Testis (tissue), 2 donors: ENCODE data around the gene USF2.

Experiments used
- CTCF ChIP-seq, 3 experiments: fragments of 450-650 bp in 2 of 3; fragments of 200-600 bp in 1 of 3; sonication (generic) in 1 of 3; IDR thresholded peaks; one replicate each; pipeline ENCODE4 v1.5.1; 2016 to 2019; ENCODE audit warnings: antibody characterized with exemption in 3 of 3, mild to moderate bottlenecking in 2 of 3, moderate library complexity in 1 of 3
- POLR2A ChIP-seq: fragments of 450-650 bp; IDR thresholded peaks from one replicate; pipeline ENCODE4 v1.6.1; 2017; ENCODE audit warnings: antibody characterized with exemption, mild to moderate bottlenecking, moderate library complexity

- TF ChIP-seq CTCF (IDR thresholded peaks at IDR 0.05) (no peak), POLR2A (no peak)
Observed at GRCh38 chr19:35316560-35316959, 47.8 kb downstream of the USF2 start.
